HepG2 (cell line): Measurements from ENCODE around the gene ENDOD1. TPM values are rescaled to one million over a fixed set of nuclear protein-coding genes. Genes with fewer than 3 reads are reported as not detected.

Experiments
- ATAC-seq: fragments of 200-7000 bp; cut with Tn5 transposase; 3 replicates; pipeline ENCODE4 v1.9.1; 2020; ENCODE audit warnings: mild to moderate bottlenecking, moderate library complexity
- BruUV-seq: library from RNA; stranded (reverse); fragments of 400-500 nt; replicated peaks from 2 replicates; lab custom pipeline; 2021; lab: Mats Ljungman, UMichigan
- CTCF ChIA-PET: fragments of 300-600 bp; formaldehyde crosslinking; extraction: SDS; loops from one replicate; lab custom pipeline; 2021; ENCODE audit warnings: low total read pairs, inconsistent platforms, low intra/inter-chr PET ratio; lab: Yijun Ruan, JAX
- POLR2A ChIA-PET: fragments of 350-600 bp; sonication (Branson Sonifier 250); formaldehyde crosslinking; loops from one replicate; lab custom pipeline; 2020; ENCODE audit warnings: antibody characterized with exemption, inconsistent platforms; lab: Yijun Ruan, JAX
- DNase-seq: peaks from one replicate; pipeline ENCODE4 v3.0.0-alpha.2; 2015; ENCODE audit warnings: low spot score
- FAIRE-seq: peaks from 3 replicates; lab custom pipeline; 2011; peaks lifted over from hg19 to GRCh38; lab: Jason Lieb, UNC
- H2AFZ ChIP-seq: one replicate; pipeline ENCODE4 v1.6.1; 2011; ENCODE audit warnings: low read length, inconsistent platforms
- H3K27ac ChIP-seq: fragments of 300-600 bp; 3 replicates; pipeline ENCODE4 v1.8.0; 2011; ENCODE audit warnings: mixed run types, mild to moderate bottlenecking, mixed read lengths, low read length, inconsistent platforms; ENCODE audit not compliant: insufficient read depth; ENCODE audit errors: extremely low read length
- H3K27me3 ChIP-seq, 2 experiments: fragments of 200-600 bp in 1 of 2; 2 replicates in 1 of 2; 3 replicates in 1 of 2; pipeline versions ENCODE4 v1.6.0 to v1.8.0; 2011; ENCODE audit warnings: low read length in 2 of 2, mild to moderate bottlenecking in 2 of 2, moderate library complexity in 2 of 2, inconsistent platforms in 1 of 2; ENCODE audit not compliant: insufficient read depth in 2 of 2, control insufficient read depth in 1 of 2
- H3K36me3 ChIP-seq, 2 experiments: fragments of 200-600 bp in 1 of 2; replicated peaks in 1 of 2; 2 replicates in 1 of 2; 3 replicates in 1 of 2; pipeline versions ENCODE4 v1.5.1 to v1.8.0; 2011; ENCODE audit warnings: low read length in 2 of 2, inconsistent platforms in 1 of 2; ENCODE audit not compliant: insufficient read depth in 2 of 2, control insufficient read depth in 1 of 2
- H3K4me1 ChIP-seq: 2 replicates; pipeline ENCODE4 v1.5.1; 2012; ENCODE audit warnings: low read length, inconsistent platforms; ENCODE audit not compliant: insufficient read depth
- H3K4me2 ChIP-seq: 2 replicates; pipeline ENCODE4 v1.6.0; 2011; ENCODE audit warnings: low read depth, low read length, inconsistent platforms
- H3K4me3 ChIP-seq, 3 experiments: fragments of 200-600 bp in 1 of 3; sonication (generic), shearing (Covaris generic) in 1 of 3; replicated peaks in 1 of 3; 2 replicates each; pipeline ENCODE4 v1.5.1; 2011 to 2016; ENCODE audit warnings: low read length in 3 of 3, inconsistent platforms in 2 of 3, low read depth in 2 of 3, mild to moderate bottlenecking in 2 of 3, control low read depth in 1 of 3, mixed read lengths in 1 of 3; ENCODE audit not compliant: insufficient read depth in 1 of 3
- H3K79me2 ChIP-seq: one replicate; pipeline ENCODE4 v1.6.1; 2011; ENCODE audit warnings: low read length, inconsistent platforms; ENCODE audit not compliant: insufficient read depth
- H3K9ac ChIP-seq: 2 replicates; pipeline ENCODE4 v1.6.0; 2011; ENCODE audit warnings: mild to moderate bottlenecking, low read depth, low read length, inconsistent platforms; ENCODE audit not compliant: insufficient read depth
- H3K9me3 ChIP-seq: 2 replicates; pipeline ENCODE4 v1.5.1; 2012; ENCODE audit warnings: mild to moderate bottlenecking, low read length
- H4K20me1 ChIP-seq: 2 replicates; pipeline ENCODE4 v1.6.0; 2011; ENCODE audit warnings: inconsistent platforms, mild to moderate bottlenecking, low read length, moderate library complexity; ENCODE audit not compliant: insufficient read depth
- FOXC1 ChIP-seq: sonication (generic); formaldehyde crosslinking; IDR thresholded peaks from 2 replicates; pipeline ENCODE4 v1.8.0; 2022; ENCODE audit warnings: mild to moderate bottlenecking, missing genetic modification reagents, borderline replicate concordance
- HOXD1 ChIP-seq: sonication (generic); formaldehyde crosslinking; IDR thresholded peaks from 2 replicates; pipeline ENCODE4 v1.5.0; 2020; ENCODE audit warnings: missing genetic modification reagents
- KDM3A ChIP-seq: IDR thresholded peaks from 2 replicates; pipeline ENCODE4 v1.6.1; 2018; ENCODE audit warnings: low read depth, missing compliant biosample characterization
- RFX5 ChIP-seq: IDR thresholded peaks from 2 replicates; pipeline ENCODE4 v1.6.1; 2011; ENCODE audit warnings: low read depth, low read length, improper control_type of control experiment
- RNF2 ChIP-seq: fragments of 450-650 bp; conservative IDR thresholded peaks from 2 replicates; pipeline ENCODE4 v1.6.1; 2016; ENCODE audit warnings: low read depth
- SAP130 ChIP-seq: IDR thresholded peaks from 2 replicates; pipeline ENCODE4 v1.6.1; 2016; ENCODE audit warnings: low read depth
- TARDBP ChIP-seq: sonication (generic); formaldehyde crosslinking; IDR thresholded peaks from 2 replicates; pipeline ENCODE4 v1.8.0; 2022; ENCODE audit warnings: mild to moderate bottlenecking, missing genetic modification reagents
- TBL1XR1 ChIP-seq: fragments of 150-350 bp; IDR thresholded peaks from 2 replicates; pipeline ENCODE4 v1.6.1; 2014; ENCODE audit warnings: borderline replicate concordance, low read length; ENCODE audit not compliant: partially characterized antibody
- ZKSCAN8 ChIP-seq: IDR thresholded peaks from 2 replicates; pipeline ENCODE4 v1.6.1; 2016; ENCODE audit warnings: borderline replicate concordance, missing genetic modification reagents, missing compliant biosample characterization
- ZNF121 ChIP-seq: sonication (generic); formaldehyde crosslinking; IDR thresholded peaks from 2 replicates; pipeline ENCODE4 v1.5.0; 2020; ENCODE audit warnings: mild to moderate bottlenecking, missing genetic modification reagents
- ZNF138 ChIP-seq: sonication (generic); formaldehyde crosslinking; IDR thresholded peaks from 2 replicates; pipeline ENCODE4 v1.5.0; 2020; ENCODE audit warnings: mild to moderate bottlenecking, low read depth, missing genetic modification reagents
- WGBS: methylation state at CpG from one replicate; pipeline ENCODE4 v1.1.6; 2017; ENCODE audit warnings: low lambda C conversion rate; 5-methylcytosine and 5-hydroxymethylcytosine counted together
- in situ Hi-C: cut with HindIII; loops from 2 replicates; pipeline ENCODE4 v1.10.0; 2017; ENCODE audit warnings: low pct_unique_long_range_greater_than_20kb; ENCODE audit not compliant: extremely low pct_ligation_motif_present
- intact Hi-C: fragments of 100-400 bp; cut with micrococcal nuclease; formaldehyde crosslinking; loops from one replicate; pipeline ENCODE4 v1.10.0; 2022; ENCODE audit not compliant: unreplicated experiment
- polyA plus RNA-seq, 8 experiments: library from polyadenylated mRNA; depleted of rRNA in 3 of 8; stranded (reverse) in 7 of 8; unstranded in 1 of 8; fragments of >200 nt; fragmentation: Illumina TruSeq in 4 of 8; extraction: Trizol in 4 of 8; gene quantifications; 2 replicates each; pipeline versions ENCODE4 v1.2.1 to v1.2.3, GENCODE V29; 2011 to 2016; ENCODE audit warnings: low read depth in 4 of 8, missing spikeins in 1 of 8, mixed read lengths in 1 of 8; ENCODE audit not compliant: insufficient read depth in 1 of 8
- total RNA-seq, 5 experiments: library from RNA; depleted of rRNA; stranded (reverse); fragments of >200 nt; fragmentation: Illumina TruSeq; extraction: Trizol; gene quantifications; 2 replicates each; pipeline ENCODE4 v1.2.3, GENCODE V29; 2016; ENCODE audit warnings: low read depth in 1 of 5
- TF ChIP-seq, protein P1 (sequence below): sonication (generic); formaldehyde crosslinking; IDR thresholded peaks from 2 replicates; pipeline ENCODE4 v1.4.0; 2020; ENCODE audit warnings: missing genetic modification reagents, borderline replicate concordance
- TF ChIP-seq, protein P2 (sequence below): sonication (generic); formaldehyde crosslinking; IDR thresholded peaks from 2 replicates; pipeline ENCODE4 v1.5.1; 2020; ENCODE audit warnings: missing genetic modification reagents, mild to moderate bottlenecking, borderline replicate concordance
- TF ChIP-seq, protein P3 (sequence below): sonication (generic); formaldehyde crosslinking; conservative IDR thresholded peaks from 2 replicates; pipeline ENCODE4 v1.4.0; 2020; ENCODE audit warnings: missing genetic modification reagents
- TF ChIP-seq, protein P4 (sequence below): sonication (generic); formaldehyde crosslinking; IDR thresholded peaks from 2 replicates; pipeline ENCODE4 v1.4.0; 2020; ENCODE audit warnings: mild to moderate bottlenecking, missing genetic modification reagents

ENDOD1 gene
- total and polyA plus RNA-seq, 2 of the 13 experiments (the other 11 are each of a cell fraction or from before 2014, with no cell fraction given): 2.0 to 6.8 TPM

DNA sequence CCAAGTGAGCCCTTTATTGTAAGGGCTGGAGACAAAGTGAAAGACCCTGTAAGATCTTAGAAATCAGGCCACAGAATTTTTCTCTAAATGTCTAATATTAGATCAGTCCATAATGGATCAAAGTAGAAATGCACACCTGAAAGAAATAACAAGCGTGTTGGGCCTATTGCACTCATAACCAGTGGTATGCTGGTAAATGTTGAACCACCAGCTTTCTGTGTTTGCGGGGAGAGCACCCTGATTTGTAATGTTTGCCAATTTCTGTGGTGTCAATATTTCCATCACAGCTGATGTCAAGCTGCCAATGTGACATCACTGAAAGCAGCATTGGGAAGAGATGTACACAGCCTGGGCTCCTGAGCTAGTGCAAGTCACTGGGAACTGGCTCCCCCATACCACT lies 46.2 kb downstream of the ENDOD1 start:
- ATAC-seq: no peak
- no peak for TF ChIP-seq RFX5
- no peak for TF ChIP-seq RNF2
- no peak for TF ChIP-seq KDM3A (CRISPR knock-in tag)
- TF ChIP-seq TARDBP: no peak
- TF ChIP-seq HOXD1 (CRISPR knock-in tag): no peak
- TF ChIP-seq, protein P1, sequence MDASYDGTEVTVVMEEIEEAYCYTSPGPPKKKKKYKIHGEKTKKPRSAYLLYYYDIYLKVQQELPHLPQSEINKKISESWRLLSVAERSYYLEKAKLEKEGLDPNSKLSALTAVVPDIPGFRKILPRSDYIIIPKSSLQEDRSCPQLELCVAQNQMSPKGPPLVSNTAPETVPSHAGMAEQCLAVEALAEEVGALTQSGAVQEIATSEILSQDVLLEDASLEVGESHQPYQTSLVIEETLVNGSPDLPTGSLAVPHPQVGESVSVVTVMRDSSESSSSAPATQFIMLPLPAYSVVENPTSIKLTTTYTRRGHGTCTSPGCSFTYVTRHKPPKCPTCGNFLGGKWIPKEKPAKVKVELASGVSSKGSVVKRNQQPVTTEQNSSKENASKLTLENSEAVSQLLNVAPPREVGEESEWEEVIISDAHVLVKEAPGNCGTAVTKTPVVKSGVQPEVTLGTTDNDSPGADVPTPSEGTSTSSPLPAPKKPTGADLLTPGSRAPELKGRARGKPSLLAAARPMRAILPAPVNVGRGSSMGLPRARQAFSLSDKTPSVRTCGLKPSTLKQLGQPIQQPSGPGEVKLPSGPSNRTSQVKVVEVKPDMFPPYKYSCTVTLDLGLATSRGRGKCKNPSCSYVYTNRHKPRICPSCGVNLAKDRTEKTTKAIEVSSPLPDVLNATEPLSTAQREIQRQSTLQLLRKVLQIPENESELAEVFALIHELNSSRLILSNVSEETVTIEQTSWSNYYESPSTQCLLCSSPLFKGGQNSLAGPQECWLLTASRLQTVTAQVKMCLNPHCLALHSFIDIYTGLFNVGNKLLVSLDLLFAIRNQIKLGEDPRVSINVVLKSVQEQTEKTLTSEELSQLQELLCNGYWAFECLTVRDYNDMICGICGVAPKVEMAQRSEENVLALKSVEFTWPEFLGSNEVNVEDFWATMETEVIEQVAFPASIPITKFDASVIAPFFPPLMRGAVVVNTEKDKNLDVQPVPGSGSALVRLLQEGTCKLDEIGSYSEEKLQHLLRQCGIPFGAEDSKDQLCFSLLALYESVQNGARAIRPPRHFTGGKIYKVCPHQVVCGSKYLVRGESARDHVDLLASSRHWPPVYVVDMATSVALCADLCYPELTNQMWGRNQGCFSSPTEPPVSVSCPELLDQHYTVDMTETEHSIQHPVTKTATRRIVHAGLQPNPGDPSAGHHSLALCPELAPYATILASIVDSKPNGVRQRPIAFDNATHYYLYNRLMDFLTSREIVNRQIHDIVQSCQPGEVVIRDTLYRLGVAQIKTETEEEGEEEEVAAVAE (CRISPR knock-in tag): no peak
- TF ChIP-seq, protein P2, sequence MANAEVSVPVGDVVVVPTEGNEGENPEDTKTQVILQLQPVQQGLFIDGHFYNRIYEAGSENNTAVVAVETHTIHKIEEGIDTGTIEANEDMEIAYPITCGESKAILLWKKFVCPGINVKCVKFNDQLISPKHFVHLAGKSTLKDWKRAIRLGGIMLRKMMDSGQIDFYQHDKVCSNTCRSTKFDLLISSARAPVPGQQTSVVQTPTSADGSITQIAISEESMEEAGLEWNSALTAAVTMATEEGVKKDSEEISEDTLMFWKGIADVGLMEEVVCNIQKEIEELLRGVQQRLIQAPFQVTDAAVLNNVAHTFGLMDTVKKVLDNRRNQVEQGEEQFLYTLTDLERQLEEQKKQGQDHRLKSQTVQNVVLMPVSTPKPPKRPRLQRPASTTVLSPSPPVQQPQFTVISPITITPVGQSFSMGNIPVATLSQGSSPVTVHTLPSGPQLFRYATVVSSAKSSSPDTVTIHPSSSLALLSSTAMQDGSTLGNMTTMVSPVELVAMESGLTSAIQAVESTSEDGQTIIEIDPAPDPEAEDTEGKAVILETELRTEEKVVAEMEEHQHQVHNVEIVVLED (CRISPR knock-in tag): no peak
- TF ChIP-seq, protein P3, sequence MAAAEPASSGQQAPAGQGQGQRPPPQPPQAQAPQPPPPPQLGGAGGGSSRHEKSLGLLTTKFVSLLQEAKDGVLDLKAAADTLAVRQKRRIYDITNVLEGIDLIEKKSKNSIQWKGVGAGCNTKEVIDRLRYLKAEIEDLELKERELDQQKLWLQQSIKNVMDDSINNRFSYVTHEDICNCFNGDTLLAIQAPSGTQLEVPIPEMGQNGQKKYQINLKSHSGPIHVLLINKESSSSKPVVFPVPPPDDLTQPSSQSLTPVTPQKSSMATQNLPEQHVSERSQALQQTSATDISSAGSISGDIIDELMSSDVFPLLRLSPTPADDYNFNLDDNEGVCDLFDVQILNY (CRISPR knock-in tag): no peak
- no peak for TF ChIP-seq FOXC1 (CRISPR knock-in tag)
- TF ChIP-seq ZNF138 (CRISPR knock-in tag): no peak
- no peak for TF ChIP-seq ZKSCAN8 (CRISPR knock-in tag)
- no peak for TF ChIP-seq ZNF121
- TF ChIP-seq, protein P4, sequence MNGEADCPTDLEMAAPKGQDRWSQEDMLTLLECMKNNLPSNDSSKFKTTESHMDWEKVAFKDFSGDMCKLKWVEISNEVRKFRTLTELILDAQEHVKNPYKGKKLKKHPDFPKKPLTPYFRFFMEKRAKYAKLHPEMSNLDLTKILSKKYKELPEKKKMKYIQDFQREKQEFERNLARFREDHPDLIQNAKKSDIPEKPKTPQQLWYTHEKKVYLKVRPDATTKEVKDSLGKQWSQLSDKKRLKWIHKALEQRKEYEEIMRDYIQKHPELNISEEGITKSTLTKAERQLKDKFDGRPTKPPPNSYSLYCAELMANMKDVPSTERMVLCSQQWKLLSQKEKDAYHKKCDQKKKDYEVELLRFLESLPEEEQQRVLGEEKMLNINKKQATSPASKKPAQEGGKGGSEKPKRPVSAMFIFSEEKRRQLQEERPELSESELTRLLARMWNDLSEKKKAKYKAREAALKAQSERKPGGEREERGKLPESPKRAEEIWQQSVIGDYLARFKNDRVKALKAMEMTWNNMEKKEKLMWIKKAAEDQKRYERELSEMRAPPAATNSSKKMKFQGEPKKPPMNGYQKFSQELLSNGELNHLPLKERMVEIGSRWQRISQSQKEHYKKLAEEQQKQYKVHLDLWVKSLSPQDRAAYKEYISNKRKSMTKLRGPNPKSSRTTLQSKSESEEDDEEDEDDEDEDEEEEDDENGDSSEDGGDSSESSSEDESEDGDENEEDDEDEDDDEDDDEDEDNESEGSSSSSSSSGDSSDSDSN: no peak
- no peak for TF ChIP-seq SAP130
- TF ChIP-seq TBL1XR1: no peak
- Histone ChIP-seq H4K20me1 (no peaks in the 10 kb centered on the region), H3K9me3 (no peaks in the 10 kb centered on the region), H3K4me3 (no peak overlapping the region), H3K36me3 (no peaks in the 10 kb centered on the region), H3K27me3 (0 out of 5 replicates have a peak, but pooled peaks cover 0 to 4% of the 10 kb centered on the region in 2 experiments), H2AFZ (no peak overlapping the region), H3K9ac (no peak overlapping the region), H3K4me1 (no peaks in the 10 kb centered on the region), H3K27ac (no peak overlapping the region), H3K79me2 (no peaks in the 10 kb centered on the region), H3K4me2 (no peak overlapping the region)
- no TSS peak for BruUV-seq
- 90% methylated on average over 2 of the region's 2 CpGs for WGBS
- in situ Hi-C loops: loop anchor here (25.0 kb wide), 1 partner anchor 524 kb away; no protein-coding TSS in a partner anchor
- ChIA-PET POLR2A (no interaction called here), CTCF (no interaction called here)
- no peak for DNase-seq
- no peak for FAIRE-seq
- intact Hi-C loops: no loop called here
